HG02798 (cell line): ENCODE results near the gene ACE.

ENCODE experiments used
- ATAC-seq: cut with Tn5 transposase; IDR thresholded peaks from one replicate; pipeline ENCODE4 v1.9.1; 2021; ENCODE audit warnings: mild to moderate bottlenecking; ENCODE audit not compliant: unreplicated experiment, poor library complexity

The ACE gene

DNA sequence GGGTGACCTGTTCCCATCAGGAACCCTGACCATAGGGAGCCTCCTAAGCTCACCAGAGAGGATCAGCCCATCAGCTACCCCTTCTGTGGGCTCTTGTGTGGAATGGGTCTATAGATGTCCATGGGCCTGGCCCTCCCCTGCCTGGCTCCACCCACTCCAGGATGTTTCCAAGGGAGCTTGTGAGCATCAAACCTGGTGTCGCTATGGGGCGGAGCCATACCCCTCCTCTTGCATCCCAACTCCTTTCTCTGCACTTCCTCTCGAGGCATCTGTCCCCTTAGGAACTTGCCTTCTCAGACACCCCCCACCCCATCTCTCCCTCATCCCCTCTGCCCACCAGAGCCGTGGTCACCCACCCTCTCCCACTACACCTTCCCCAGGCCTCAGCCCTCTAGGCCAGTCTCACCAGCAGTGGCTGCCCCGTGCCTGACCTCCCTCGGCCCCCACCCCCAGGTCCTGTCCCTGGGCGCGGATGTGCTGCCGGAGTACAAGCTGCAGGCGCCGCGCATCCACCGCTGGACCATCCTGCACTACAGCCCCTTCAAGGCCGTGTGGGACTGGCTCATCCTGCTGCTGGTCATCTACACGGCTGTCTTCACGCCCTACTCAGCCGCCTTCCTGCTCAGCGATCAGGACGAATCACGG is 56.7 kb downstream of the ACE start:
- ATAC-seq: no peak

DNA sequence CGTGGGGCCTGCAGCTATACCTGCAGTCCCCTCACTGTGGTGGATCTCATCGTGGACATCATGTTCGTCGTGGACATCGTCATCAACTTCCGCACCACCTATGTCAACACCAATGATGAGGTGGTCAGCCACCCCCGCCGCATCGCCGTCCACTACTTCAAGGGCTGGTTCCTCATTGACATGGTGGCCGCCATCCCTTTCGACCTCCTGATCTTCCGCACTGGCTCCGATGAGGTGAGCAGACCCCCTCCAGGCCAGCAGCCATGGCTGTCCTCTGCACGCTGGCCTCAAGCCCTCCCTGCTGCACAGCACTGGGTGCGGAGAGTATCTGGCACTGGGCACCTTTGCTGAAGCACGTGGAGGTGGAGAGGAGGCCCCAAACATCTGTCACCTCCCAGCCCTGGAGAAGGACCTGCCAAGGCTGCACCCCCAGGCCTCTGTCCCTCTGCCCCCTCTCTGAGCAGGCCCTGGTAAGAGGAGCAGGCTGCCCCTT is 57.3 kb downstream of the ACE start:
- ATAC-seq: no peak

GRCh38 chr17:63534816-63535455 is 58.1 kb downstream of the ACE start:
- no peak for ATAC-seq

DNA sequence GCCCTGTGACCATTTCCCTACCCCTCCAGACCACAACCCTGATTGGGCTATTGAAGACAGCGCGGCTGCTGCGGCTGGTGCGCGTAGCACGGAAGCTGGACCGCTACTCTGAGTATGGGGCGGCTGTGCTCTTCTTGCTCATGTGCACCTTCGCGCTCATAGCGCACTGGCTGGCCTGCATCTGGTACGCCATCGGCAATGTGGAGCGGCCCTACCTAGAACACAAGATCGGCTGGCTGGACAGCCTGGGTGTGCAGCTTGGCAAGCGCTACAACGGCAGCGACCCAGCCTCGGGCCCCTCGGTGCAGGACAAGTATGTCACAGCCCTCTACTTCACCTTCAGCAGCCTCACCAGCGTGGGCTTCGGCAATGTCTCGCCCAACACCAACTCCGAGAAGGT is 58.8 kb downstream of the ACE start:
- ATAC-seq: no peak

DNA sequence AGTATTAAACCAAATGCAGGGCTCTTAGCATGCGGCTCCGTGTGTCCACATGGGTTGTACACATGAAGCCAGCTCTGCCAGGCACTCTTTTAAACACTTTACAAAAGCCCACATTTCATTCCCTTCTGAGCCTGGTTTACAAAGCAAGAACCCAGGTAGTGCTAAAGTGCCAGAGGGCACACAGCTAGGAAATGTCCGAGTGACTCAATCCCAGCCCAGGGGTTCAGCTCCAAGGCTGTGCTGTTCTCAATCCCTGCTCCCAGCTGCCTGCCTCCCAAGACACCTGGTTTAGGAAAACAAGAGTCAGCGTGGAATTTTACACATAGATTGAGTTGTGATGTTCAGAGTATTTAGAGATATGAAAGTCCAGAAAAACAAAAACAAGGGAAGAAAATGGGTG is 60.1 kb downstream of the ACE start:
- no peak for ATAC-seq

GRCh38 chr17:63537991-63538692 is 61.3 kb downstream of the ACE start:
- no peak for ATAC-seq

DNA sequence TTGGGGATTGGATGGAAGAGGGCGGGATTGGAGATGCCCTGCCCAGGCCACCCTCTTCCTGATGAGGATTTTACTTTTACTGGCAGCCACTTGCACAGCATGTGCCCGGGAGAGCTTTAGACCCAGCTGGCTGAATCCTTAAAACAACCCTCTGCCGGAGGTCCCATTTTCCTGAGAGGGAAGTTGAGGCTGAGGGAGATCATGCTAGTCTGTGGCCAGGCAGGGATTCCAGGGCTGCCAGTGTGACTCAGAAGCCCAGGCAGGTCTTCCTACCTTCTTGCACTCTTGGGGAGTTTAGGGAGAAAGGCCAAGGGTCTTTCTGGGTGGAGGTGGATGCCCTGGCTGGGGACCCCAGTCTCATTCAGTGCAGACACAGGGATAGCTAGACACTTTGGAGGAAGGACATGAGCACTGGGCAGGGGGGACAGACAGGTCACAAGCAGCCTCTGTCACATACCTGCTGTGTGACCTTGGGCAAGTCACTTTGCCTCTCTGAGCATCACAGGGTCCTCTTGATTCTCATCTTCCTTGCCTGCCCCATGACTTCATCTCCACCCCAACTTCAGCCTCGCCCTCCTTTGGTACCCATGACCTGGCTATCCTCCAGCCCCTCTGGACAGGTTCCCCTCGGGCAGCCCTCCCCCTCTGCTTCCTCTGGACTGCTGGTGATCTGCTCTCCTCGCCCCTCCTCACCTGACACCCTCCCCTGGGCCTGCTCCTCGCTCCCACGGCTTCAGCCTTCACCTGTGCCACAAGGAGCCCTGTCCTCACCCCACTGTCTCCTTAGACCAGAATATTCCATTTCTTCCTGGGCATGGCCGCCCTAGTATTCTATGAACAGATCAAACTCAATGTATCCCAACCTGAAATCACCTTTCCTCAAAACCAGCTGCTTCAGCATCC is 62.1 kb downstream of the ACE start:
- ATAC-seq: no peak

DNA sequence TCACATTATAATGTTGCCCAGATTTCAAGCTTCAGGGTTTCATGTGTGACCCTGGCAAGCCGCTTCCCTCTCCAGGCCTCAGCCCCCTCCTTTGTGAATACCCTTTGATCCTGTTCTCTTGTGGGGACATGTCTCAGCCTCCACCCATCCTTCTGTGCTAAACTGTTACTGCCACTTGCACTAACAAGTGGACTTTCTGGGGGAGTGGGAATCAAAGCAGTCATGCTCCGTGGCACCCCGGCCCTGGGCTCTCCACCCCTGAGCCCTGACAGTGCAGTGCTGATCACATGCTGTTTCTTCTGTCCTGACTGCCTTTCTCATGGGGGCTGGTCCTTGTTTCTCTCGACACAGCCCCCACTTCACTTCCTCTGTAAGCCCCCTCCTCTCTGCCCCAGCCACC is 63.7 kb downstream of the ACE start:
- no peak for ATAC-seq

DNA sequence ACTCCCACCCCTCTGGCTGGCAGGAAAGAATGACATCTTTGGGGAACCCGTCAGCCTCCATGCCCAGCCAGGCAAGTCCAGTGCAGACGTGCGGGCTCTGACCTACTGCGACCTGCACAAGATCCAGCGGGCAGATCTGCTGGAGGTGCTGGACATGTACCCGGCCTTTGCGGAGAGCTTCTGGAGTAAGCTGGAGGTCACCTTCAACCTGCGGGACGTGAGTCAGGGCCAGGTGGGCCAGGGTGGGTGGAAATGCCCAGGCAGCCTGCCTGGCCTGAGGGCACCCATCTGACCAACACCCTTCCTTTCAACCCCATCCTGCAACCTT is 65.3 kb downstream of the ACE start:
- no peak for ATAC-seq

GRCh38 chr17:63542942-63543821 is 66.3 kb downstream of the ACE start:
- no peak for ATAC-seq

DNA sequence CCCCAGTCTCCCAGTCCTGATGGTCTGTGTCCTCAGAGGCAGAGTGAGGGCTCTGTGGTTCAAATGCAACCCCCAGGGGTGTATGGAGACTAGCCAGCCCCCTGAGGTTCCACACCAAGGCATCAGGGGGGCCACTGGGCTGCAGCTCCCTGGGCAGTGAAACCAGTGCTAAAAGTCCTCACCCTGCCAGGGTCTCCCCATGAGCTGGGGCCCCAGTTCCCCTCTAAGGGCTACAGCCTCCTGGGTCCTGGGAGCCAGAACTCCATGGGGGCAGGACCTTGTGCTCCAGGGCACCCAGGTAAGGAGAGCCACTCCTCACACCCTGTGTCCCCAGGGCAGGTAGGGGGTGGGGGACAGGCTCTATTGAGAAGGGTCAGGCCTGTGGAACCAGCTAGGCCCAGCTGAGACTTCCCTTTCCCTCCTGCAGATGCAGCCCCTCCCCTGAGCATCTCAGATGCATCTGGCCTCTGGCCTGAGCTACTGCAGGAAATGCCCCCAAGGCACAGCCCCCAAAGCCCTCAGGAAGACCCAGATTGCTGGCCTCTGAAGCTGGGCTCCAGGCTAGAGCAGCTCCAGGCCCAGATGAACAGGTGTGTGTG is 67.1 kb downstream of the ACE start:
- ATAC-seq: no peak

- ATAC-seq: no peak
Measured at GRCh38 chr17:63544467-63545301, 67.8 kb downstream of the ACE start.

DNA sequence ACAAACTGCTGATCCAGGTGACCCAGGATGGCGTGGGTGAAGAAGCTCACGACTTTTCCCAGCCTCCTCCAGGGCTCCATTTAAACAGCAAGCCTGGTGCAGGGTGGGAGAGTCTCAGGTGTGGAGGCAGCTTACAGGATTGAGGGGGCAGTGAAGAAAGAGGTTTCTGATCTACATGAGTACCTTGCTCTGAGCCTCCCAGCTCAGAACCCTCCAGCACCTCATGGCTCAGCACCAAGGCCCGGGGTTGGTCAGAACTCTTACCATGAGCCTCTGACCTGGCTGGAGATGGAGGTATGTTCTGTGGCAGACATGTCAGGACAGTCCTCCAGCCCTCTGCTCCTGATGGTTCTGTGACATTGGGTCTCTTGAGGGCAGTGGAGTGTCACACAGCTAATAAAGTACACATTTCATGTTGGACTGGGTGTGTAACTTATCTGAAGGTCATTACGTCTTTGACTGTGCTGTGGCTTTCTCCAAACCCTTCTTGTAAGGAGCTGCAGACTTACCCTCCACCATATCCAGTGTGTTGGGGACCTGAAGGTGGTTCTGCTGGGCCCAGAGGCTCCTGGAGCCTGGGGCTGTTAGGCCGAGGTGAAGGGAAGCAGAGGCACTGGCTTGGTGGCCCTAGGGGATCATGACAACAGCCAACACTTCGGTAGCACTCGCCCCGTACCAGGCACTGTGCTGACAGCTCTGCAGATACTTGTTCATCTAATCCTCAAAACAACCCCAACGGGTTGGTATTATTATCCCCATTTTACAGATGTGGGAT is 69.6 kb downstream of the ACE start:
- ATAC-seq: no peak

DNA sequence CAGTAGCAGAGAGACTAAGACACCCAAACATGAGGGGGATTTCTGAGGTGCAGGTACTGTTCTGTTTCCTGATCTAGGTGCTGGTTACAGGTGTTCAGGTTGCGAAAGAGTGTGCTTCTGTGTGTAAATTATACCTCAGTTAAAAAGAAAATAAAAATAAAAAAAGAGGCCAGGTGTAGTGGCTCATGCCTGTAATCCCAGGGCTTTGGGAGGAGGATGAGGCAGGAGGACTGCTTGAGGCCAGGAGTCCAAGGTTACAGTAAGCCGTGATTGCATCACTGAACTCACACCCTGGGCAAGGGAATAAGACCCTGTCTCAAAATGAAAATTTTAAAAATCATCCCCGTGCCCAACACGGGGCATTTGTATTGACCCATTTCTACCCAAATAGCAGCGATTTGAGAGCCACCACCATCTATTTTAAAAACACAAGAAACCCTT is 70.2 kb downstream of the ACE start:
- no peak for ATAC-seq
